ENCODE results near the gene GNG11.

DNA sequence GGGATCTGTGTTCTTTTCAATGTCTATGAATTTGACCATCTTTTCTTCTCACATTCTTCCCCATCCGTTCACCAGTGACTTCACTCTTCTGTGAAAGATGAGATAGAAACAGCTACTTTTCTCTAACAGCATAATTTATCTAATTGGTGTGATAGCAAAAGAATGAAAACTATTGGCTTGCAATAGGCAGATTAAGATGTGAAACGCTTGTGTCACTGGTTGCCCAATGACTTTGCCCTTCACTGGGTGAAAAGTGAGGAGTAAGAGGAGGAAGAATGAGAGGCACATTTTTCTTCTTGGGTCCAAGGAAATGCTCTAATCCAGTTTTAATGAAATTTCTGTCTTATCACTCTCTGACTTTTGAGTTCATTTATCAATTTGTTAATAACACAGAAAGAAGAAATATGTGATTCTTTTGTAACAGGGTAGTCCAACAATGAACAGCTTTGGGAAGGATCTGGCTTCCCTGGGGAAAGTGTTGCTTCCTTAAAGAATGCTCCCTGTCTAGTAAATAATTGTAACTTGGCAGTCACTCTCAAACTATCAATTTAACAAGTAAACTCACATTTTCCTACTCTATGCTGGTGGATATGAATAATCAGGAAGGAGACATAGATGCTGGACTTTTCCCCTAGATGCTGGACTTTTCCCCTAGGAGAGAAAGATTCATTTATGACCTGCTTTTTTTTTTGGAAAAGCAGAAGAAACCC is 47.5 kb downstream of the GNG11 start:
- TF ChIP-seq, protein P1, sequence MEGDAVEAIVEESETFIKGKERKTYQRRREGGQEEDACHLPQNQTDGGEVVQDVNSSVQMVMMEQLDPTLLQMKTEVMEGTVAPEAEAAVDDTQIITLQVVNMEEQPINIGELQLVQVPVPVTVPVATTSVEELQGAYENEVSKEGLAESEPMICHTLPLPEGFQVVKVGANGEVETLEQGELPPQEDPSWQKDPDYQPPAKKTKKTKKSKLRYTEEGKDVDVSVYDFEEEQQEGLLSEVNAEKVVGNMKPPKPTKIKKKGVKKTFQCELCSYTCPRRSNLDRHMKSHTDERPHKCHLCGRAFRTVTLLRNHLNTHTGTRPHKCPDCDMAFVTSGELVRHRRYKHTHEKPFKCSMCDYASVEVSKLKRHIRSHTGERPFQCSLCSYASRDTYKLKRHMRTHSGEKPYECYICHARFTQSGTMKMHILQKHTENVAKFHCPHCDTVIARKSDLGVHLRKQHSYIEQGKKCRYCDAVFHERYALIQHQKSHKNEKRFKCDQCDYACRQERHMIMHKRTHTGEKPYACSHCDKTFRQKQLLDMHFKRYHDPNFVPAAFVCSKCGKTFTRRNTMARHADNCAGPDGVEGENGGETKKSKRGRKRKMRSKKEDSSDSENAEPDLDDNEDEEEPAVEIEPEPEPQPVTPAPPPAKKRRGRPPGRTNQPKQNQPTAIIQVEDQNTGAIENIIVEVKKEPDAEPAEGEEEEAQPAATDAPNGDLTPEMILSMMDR (conservative IDR thresholded peaks at IDR 0.05 in 1 of 2, IDR thresholded peaks at IDR 0.05 in 1 of 2; ENCODE audit: extremely low read depth in 1 of 2, insufficient read depth in 1 of 2, low read depth in 1 of 2, low read length in 2 of 2) = no peak
- TF ChIP-seq EZH2 (IDR thresholded peaks at IDR 0.05; ENCODE audit: borderline replicate concordance, low read length) = no peak
